HepG2 (cell line): Measurements from ENCODE around the gene SIGLEC7. TPM values are rescaled to one million over a fixed set of nuclear protein-coding genes. Genes with fewer than 3 reads are reported as not detected.

Source experiments
- BRCA1 ChIP-seq: sonication (generic); formaldehyde crosslinking; IDR thresholded peaks from 2 replicates; pipeline ENCODE4 v1.4.0; 2020; ENCODE audit warnings: missing genetic modification reagents
- CAMTA2 ChIP-seq: sonication (generic); formaldehyde crosslinking; IDR thresholded peaks from 2 replicates; pipeline ENCODE4 v1.4.0; 2020; ENCODE audit warnings: mild to moderate bottlenecking, missing genetic modification reagents, borderline replicate concordance
- CBX5 ChIP-seq: sonication (generic); formaldehyde crosslinking; IDR thresholded peaks from 2 replicates; pipeline ENCODE4 v1.4.0; 2020; ENCODE audit warnings: missing genetic modification reagents, borderline replicate concordance
- CHCHD3 ChIP-seq: sonication (generic); formaldehyde crosslinking; IDR thresholded peaks from 2 replicates; pipeline ENCODE4 v1.8.0; 2022; ENCODE audit warnings: mild to moderate bottlenecking, missing genetic modification reagents, moderate library complexity
- CHD4 ChIP-seq: fragments of 200-600 bp; sonication (generic); IDR thresholded peaks from 2 replicates; pipeline ENCODE4 v1.7.0; 2017; ENCODE audit warnings: mild to moderate bottlenecking, low read length, borderline replicate concordance
- EED ChIP-seq: sonication (generic); formaldehyde crosslinking; IDR thresholded peaks from 2 replicates; pipeline ENCODE4 v1.5.0; 2020; ENCODE audit warnings: mild to moderate bottlenecking, missing genetic modification reagents
- JDP2 ChIP-seq: sonication (generic); formaldehyde crosslinking; IDR thresholded peaks from 2 replicates; pipeline ENCODE4 v1.8.1; 2022; ENCODE audit warnings: missing genetic modification reagents, borderline replicate concordance
- MAF1 ChIP-seq: sonication (generic); formaldehyde crosslinking; IDR thresholded peaks from 2 replicates; pipeline ENCODE4 v1.5.0; 2020; ENCODE audit warnings: missing genetic modification reagents, borderline replicate concordance
- NAIF1 ChIP-seq: sonication (generic); formaldehyde crosslinking; IDR thresholded peaks from 2 replicates; pipeline ENCODE4 v1.5.0; 2020; ENCODE audit warnings: mild to moderate bottlenecking, missing genetic modification reagents, borderline replicate concordance
- PAWR ChIP-seq: sonication (generic); formaldehyde crosslinking; IDR thresholded peaks from 2 replicates; pipeline ENCODE4 v1.4.0; 2020; ENCODE audit warnings: missing genetic modification reagents, mild to moderate bottlenecking, borderline replicate concordance
- PLSCR1 ChIP-seq: sonication (generic); formaldehyde crosslinking; IDR thresholded peaks from 2 replicates; pipeline ENCODE4 v1.5.0; 2020; ENCODE audit warnings: missing genetic modification reagents, mild to moderate bottlenecking, borderline replicate concordance
- SRSF1 ChIP-seq: fragments of 200-400 bp; formaldehyde crosslinking; optimal IDR thresholded peaks from 2 replicates; pipeline ENCODE3; 2017; ENCODE audit warnings: mild to moderate bottlenecking, low read depth, low read length, moderate library complexity
- SYNCRIP ChIP-seq: fragments of 200-400 bp; formaldehyde crosslinking; IDR thresholded peaks from 2 replicates; pipeline ENCODE4 v1.6.1; 2018; ENCODE audit warnings: mild to moderate bottlenecking, low read depth, low read length; ENCODE audit not compliant: insufficient read depth
- TAF15 ChIP-seq: fragments of 200-400 bp; formaldehyde crosslinking; IDR thresholded peaks from one replicate; pipeline ENCODE4 v1.6.1; 2018; ENCODE audit warnings: mild to moderate bottlenecking, low read depth, low read length; ENCODE audit not compliant: poor library complexity, severe bottlenecking
- TCF7 ChIP-seq: sonication (generic); IDR thresholded peaks from 2 replicates; pipeline ENCODE4 v1.6.1; 2016; ENCODE audit warnings: antibody characterized with exemption, low read depth
- TEAD3 ChIP-seq: optimal IDR thresholded peaks from 2 replicates; pipeline ENCODE3; 2016; ENCODE audit warnings: borderline replicate concordance
- ZBTB46 ChIP-seq: sonication (generic); formaldehyde crosslinking; IDR thresholded peaks from 2 replicates; pipeline ENCODE4 v1.4.0; 2020; ENCODE audit warnings: mild to moderate bottlenecking, missing genetic modification reagents, borderline replicate concordance
- ZNF329 ChIP-seq: sonication (generic); formaldehyde crosslinking; IDR thresholded peaks from 2 replicates; pipeline ENCODE4 v1.9.0; 2021; ENCODE audit warnings: low read depth, mild to moderate bottlenecking, missing genetic modification reagents
- ZNF337 ChIP-seq: sonication (generic); formaldehyde crosslinking; IDR thresholded peaks from 2 replicates; pipeline ENCODE4 v1.5.1; 2020; ENCODE audit warnings: missing genetic modification reagents, low read depth, mild to moderate bottlenecking, borderline replicate concordance
- ZNF441 ChIP-seq: sonication (generic); formaldehyde crosslinking; IDR thresholded peaks from 2 replicates; pipeline ENCODE4 v1.7.0; 2021; ENCODE audit warnings: missing genetic modification reagents, borderline replicate concordance
- ZNF503 ChIP-seq: sonication (generic); formaldehyde crosslinking; IDR thresholded peaks from 2 replicates; pipeline ENCODE4 v1.4.0; 2020; ENCODE audit warnings: missing genetic modification reagents
- ZNF770 ChIP-seq: sonication (generic); formaldehyde crosslinking; IDR thresholded peaks from 2 replicates; pipeline ENCODE4 v1.5.0; 2020; ENCODE audit warnings: mild to moderate bottlenecking, missing genetic modification reagents
- ZSCAN20 ChIP-seq: sonication (generic); formaldehyde crosslinking; IDR thresholded peaks from 2 replicates; pipeline ENCODE4 v1.4.0; 2020; ENCODE audit warnings: missing genetic modification reagents, mild to moderate bottlenecking, borderline replicate concordance
- polyA plus RNA-seq, 8 experiments: library from polyadenylated mRNA; depleted of rRNA in 3 of 8; stranded (reverse) in 7 of 8; unstranded in 1 of 8; fragments of >200 nt; fragmentation: Illumina TruSeq in 4 of 8; extraction: Trizol in 4 of 8; gene quantifications; 2 replicates each; pipeline versions ENCODE4 v1.2.1 to v1.2.3, GENCODE V29; 2011 to 2016; ENCODE audit warnings: low read depth in 4 of 8, missing spikeins in 1 of 8, mixed read lengths in 1 of 8; ENCODE audit not compliant: insufficient read depth in 1 of 8
- total RNA-seq, 5 experiments: library from RNA; depleted of rRNA; stranded (reverse); fragments of >200 nt; fragmentation: Illumina TruSeq; extraction: Trizol; gene quantifications; 2 replicates each; pipeline ENCODE4 v1.2.3, GENCODE V29; 2016; ENCODE audit warnings: low read depth in 1 of 5

The SIGLEC7 gene
- total and polyA plus RNA-seq, 2 of the 13 experiments (the other 11 are each of a cell fraction or from before 2014, with no cell fraction given) = not detected

- TF ChIP-seq ZNF337 (CRISPR knock-in tag) (no peak), EED (no peak), JDP2 (CRISPR knock-in tag) (no peak), PAWR (CRISPR knock-in tag) (no peak), CHD4 (no peak), CHCHD3 (CRISPR knock-in tag) (no peak), BRCA1 (no peak), TCF7 (no peak), ZNF441 (CRISPR knock-in tag) (no peak), CAMTA2 (CRISPR knock-in tag) (no peak), MAF1 (CRISPR knock-in tag) (0 out of 2 replicates have a peak, but pooled peaks have one; percentile 11), SYNCRIP (no peak), ZNF329 (CRISPR knock-in tag) (no peak), ZBTB46 (CRISPR knock-in tag) (no peak), TEAD3 (peak; percentile 63), TAF15 (no peak), CBX5 (CRISPR knock-in tag) (no peak), ZSCAN20 (CRISPR knock-in tag) (no peak), ZNF770 (CRISPR knock-in tag) (no peak), PLSCR1 (CRISPR knock-in tag) (no peak), SRSF1 (peak; percentile 29), ZNF503 (CRISPR knock-in tag) (peak; percentile 74), NAIF1 (no peak)
Observed at GRCh38 chr19:51108066-51108804, 33.9 kb upstream of the SIGLEC7 start, which contains the start of gene CTU1 (continued).
